Spleen (tissue), 7 donors: ENCODE results near the gene ZC3H18.
A peak's percentile ranks its signal among the peaks of the same experiment; 100 is the strongest.

ENCODE experiments used
- CTCF ChIP-seq, 11 experiments: fragments of 200-600 bp in 7 of 11; fragments of 450-650 bp in 4 of 11; sonication (generic) in 4 of 11; IDR thresholded peaks in 8 of 11; conservative IDR thresholded peaks in 3 of 11; 1 replicate in 7 of 11; 2 replicates in 4 of 11; pipeline versions ENCODE4 v1.4.0 to v1.8.0; 2016 to 2021; ENCODE audit warnings: antibody characterized with exemption in 11 of 11, inconsistent platforms in 4 of 11, mild to moderate bottlenecking in 1 of 11
- POLR2A ChIP-seq, 3 donors: fragments of 450-650 bp; IDR thresholded peaks; one replicate each; pipeline ENCODE4 v1.5.1; 2017; ENCODE audit warnings: antibody characterized with exemption in 3 of 3, mild to moderate bottlenecking in 1 of 3
- POLR2AphosphoS5 ChIP-seq, 3 donors: sonication (generic); formaldehyde crosslinking; IDR thresholded peaks; one replicate each; pipeline ENCODE4 v1.5.1; 2017; ENCODE audit warnings: antibody characterized with exemption in 3 of 3
- donor health status: DM: no; HTN: no; CAD: no; lungs with moderate emphysema.
- donor health status: DM: no; HTN: no; CAD: no.
- donor health status: DM: no; HTN: no; CAD: no.

- peak in 5 of 11 experiments; percentile 13 to 36 (median 24) for TF ChIP-seq CTCF (IDR thresholded peaks at IDR 0.05 in 8 of 11, conservative IDR thresholded peaks at IDR 0.05 in 3 of 11)
- no peak for TF ChIP-seq POLR2A (IDR thresholded peaks at IDR 0.05)
- TF ChIP-seq POLR2AphosphoS5 (IDR thresholded peaks at IDR 0.05): peak in 1 of 3 donors; percentile 47
Observed at GRCh38 chr16:88534638-88535190, 35.5 kb upstream of the ZC3H18 start.
